ENCODE data around the gene GDI2.

- TF ChIP-seq CTCF (IDR thresholded peaks at IDR 0.05), result no peak
- no peak for TF ChIP-seq POLR2A (IDR thresholded peaks at IDR 0.05)
Observed at GRCh38 chr10:5744849-5745248, 68.4 kb downstream of the GDI2 start.
